ENCODE data around the gene NAE1. TPM values are rescaled to one million over a fixed set of nuclear protein-coding genes. Genes with fewer than 3 reads are reported as not detected.

The NAE1 gene
- total RNA-seq, 2 experiments from 2014 or later: 85.0 to 106 TPM

GRCh38 chr16:66856184-66856730 is 25.5 kb upstream of the NAE1 start:
- H4K20me1 ChIP-seq (ENCODE audit: insufficient read depth, low read length): no peaks in the 10 kb centered on the region
- ChIA-PET POLR2A (interaction anchor here (0.5 to 1.6 kb wide), 4 partner anchors 8 to 419 kb away, joined by 3 to 6 read pairs (median 3); partner anchors contain the start of gene PDP2), CTCF (ENCODE audit: unreplicated experiment) (interaction anchor here (1.3 kb wide), 1 partner anchor 21 kb away, joined by 3 read pairs; no protein-coding TSS in a partner anchor)
- no peak overlapping the region for H3K4me3 ChIP-seq (ENCODE audit: low read depth, low read length, poor library complexity, severe bottlenecking)
- intact Hi-C loops (cut with micrococcal nuclease; ENCODE audit: unreplicated experiment): no loop called here
- no peaks in the 10 kb centered on the region for H3K4me1 ChIP-seq (ENCODE audit: insufficient read depth, low read length, poor library complexity, severe bottlenecking)
- no peaks in the 10 kb centered on the region for H3K9me3 ChIP-seq (ENCODE audit: low read length)
- DNase-seq (ENCODE audit: low spot score): no peak
- H3K79me2 ChIP-seq (ENCODE audit: insufficient read depth, low read depth, low read length): no peaks in the 10 kb centered on the region
- no peak overlapping the region for H2AFZ ChIP-seq (ENCODE audit: low read length)
- no peak overlapping the region for H3K4me2 ChIP-seq (ENCODE audit: low read length)
- no peak overlapping the region for H3K27ac ChIP-seq (ENCODE audit: low read depth, low read length, poor library complexity, severe bottlenecking)
- BruUV-seq (replicated peaks): no TSS peak
- H3K9me2 ChIP-seq (ENCODE audit: insufficient read depth, low read length): no peaks in the 10 kb centered on the region
- TF ChIP-seq CTCF (conservative IDR thresholded peaks at IDR 0.05; ENCODE audit: low read length) (no peak), EZH2phosphoT487 (IDR thresholded peaks at IDR 0.05; ENCODE audit: borderline replicate concordance, low read depth, low read length) (no peak)
- no peaks in the 10 kb centered on the region for H3K36me3 ChIP-seq (ENCODE audit: insufficient read depth, low read length)

GRCh38 chr16:66853261-66854139 is 22.7 kb upstream of the NAE1 start:
- no peak overlapping the region for H2AFZ ChIP-seq (ENCODE audit: low read length)
- no peaks in the 10 kb centered on the region for H3K79me2 ChIP-seq (ENCODE audit: insufficient read depth, low read depth, low read length)
- H3K4me3 ChIP-seq (ENCODE audit: low read depth, low read length, poor library complexity, severe bottlenecking): no peak overlapping the region
- no peak overlapping the region for H3K4me2 ChIP-seq (ENCODE audit: low read length)
- no peaks in the 10 kb centered on the region for H4K20me1 ChIP-seq (ENCODE audit: insufficient read depth, low read length)
- intact Hi-C loops (cut with micrococcal nuclease; ENCODE audit: unreplicated experiment): no loop called here
- CTCF ChIA-PET (ENCODE audit: unreplicated experiment): interaction anchor here (1.7 kb wide), 1 partner anchor 14 kb away, joined by 4 read pairs; no protein-coding TSS in a partner anchor
- DNase-seq (ENCODE audit: low spot score): no peak
- no peaks in the 10 kb centered on the region for H3K4me1 ChIP-seq (ENCODE audit: insufficient read depth, low read length, poor library complexity, severe bottlenecking)
- H3K9me2 ChIP-seq (ENCODE audit: insufficient read depth, low read length): no peaks in the 10 kb centered on the region
- H3K9me3 ChIP-seq (ENCODE audit: low read length): no peaks in the 10 kb centered on the region
- no peak overlapping the region for H3K27ac ChIP-seq (ENCODE audit: low read depth, low read length, poor library complexity, severe bottlenecking)
- TF ChIP-seq CTCF (conservative IDR thresholded peaks at IDR 0.05; ENCODE audit: low read length): no peak
- no peak for TF ChIP-seq EZH2phosphoT487 (IDR thresholded peaks at IDR 0.05; ENCODE audit: borderline replicate concordance, low read depth, low read length)
- POLR2A ChIA-PET: interaction anchor here (1.1 kb wide), 1 partner anchor 16 kb away, joined by 4 read pairs; no protein-coding TSS in a partner anchor
- BruUV-seq (replicated peaks): no TSS peak
- H3K36me3 ChIP-seq (ENCODE audit: insufficient read depth, low read length): no peaks in the 10 kb centered on the region
